Measurements from ENCODE around the gene DOK7. TPM values are rescaled to one million over a fixed set of nuclear protein-coding genes. Genes with fewer than 3 reads are reported as not detected.

Gene DOK7
- total RNA-seq, 1 experiment from 2014 or later = 9.6 TPM

DNA sequence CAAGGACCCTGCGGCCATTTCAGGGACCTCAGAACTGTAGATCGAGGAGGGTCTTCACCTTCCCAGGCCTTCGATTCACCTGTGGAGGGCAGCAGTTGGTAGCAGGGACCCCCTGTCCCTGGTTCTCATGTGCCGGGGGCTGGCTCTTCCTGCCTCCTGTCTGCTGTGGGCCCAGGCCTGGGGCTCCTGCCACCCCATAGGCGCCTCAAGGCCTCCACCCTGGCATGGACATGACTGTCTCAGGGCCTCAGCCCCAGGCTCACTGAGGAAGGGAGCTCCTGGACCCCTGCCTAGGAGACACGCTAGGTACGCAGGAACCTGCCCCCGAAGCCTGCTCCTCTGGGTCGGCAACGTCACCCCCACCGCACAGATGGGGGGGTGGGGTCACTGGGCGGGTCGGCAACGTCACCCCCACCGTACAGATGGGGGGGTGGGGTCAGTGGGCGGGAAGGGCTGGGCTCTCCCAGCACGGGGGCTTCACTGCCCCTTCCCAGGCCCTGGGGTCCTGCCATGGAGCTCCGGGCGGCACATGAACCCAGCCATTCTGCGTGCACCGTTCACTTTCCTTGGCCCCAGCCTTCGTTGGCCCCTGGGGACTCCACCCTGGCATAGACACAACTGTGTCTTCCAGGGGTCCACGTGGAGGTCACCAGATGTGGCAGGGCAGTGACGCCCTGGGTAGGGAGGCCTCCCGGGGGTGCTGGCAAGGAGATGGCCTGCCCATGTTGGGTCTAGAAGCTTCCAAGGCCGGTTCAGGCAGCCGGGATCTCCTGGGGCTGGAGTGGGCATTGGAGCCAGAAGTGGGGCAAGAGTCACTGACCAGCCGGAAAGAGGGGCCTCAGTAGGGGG is 24.9 kb upstream of the DOK7 start:
- Histone ChIP-seq H3K27me3 (no peaks in the 10 kb centered on the region), H3K4me3 (no peak overlapping the region), H3K9me3 (no peaks in the 10 kb centered on the region), H3K36me3 (no peaks in the 10 kb centered on the region)
- no peak for DNase-seq

DNA sequence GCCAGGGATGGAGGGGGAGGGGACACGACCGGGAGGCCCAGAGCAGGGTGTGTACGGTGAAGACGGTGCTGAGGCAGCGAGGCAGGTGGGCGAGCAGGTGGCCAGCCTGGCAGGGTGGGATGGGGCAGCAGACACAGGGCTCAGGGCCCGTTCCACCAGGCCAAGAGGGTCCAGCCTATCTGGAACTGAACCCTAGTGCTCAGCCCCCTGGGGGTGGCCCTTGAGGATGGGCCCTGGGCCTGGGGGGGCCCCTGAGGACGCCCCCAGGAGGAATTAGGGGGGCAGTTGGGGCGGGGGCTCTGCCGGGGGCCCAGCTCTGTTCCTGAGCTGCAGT is 24.3 kb upstream of the DOK7 start:
- Histone ChIP-seq H3K27me3 (no peaks in the 10 kb centered on the region), H3K4me3 (no peak overlapping the region), H3K9me3 (no peaks in the 10 kb centered on the region), H3K36me3 (no peaks in the 10 kb centered on the region)
- no peak for DNase-seq

DNA sequence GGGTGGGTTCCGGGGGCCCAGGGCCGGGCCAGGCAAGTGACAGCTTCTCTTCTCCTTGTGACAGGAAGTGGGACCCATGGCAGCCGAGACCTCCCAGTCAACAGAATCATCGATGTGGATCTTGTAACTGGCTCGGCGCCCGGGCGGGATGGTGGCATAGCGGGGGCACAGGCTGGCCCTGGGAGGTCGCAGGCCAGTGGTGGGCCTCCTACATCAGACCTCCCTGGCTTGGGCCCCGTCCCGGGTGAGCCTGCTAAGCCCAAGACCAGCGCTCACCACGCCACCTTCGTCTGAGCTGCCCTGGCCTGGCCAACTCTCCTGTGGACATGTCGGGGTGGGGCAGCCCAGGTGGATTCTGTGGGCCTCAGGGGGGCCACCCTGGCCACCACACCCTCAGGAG is 23.7 kb upstream of the DOK7 start:
- no peak overlapping the region for H3K4me3 ChIP-seq
- H3K36me3 ChIP-seq = no peaks in the 10 kb centered on the region
- no peak for DNase-seq
- no peaks in the 10 kb centered on the region for H3K27me3 ChIP-seq
- no peaks in the 10 kb centered on the region for H3K9me3 ChIP-seq

GRCh38 chr4:3440011-3440410 is 23.1 kb upstream of the DOK7 start:
- Histone ChIP-seq H3K4me3 (no peak overlapping the region), H3K9me3 (no peaks in the 10 kb centered on the region), H3K36me3 (no peaks in the 10 kb centered on the region), H3K27me3 (no peaks in the 10 kb centered on the region)
- DNase-seq = no peak

DNA sequence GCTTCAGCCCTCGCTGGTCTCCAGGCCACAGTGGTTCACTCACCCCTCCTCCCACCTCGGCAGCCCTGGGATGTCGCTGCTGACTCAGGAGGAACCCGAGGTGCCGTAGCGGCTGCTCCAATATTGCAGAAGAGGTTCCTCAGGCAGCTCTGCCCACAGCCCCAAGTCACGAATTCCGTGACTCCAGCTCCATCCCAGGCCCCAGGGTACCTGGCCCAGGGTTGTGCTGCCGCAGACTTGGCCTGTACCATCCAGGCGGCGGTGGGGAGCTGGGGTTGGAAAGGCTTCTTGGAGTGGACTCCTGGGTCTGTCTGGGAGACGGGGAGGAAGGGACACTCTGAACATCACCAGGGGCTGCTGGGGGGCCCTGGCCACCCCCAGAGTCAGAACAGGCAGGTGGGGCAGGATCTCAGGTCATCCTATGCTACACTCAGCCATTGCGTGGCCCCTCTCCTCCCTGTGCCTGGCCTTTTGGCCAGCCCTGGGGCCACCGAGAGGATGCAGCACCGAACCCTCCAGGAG is 22.1 kb upstream of the DOK7 start:
- no peaks in the 10 kb centered on the region for H3K27me3 ChIP-seq
- H3K9me3 ChIP-seq = no peaks in the 10 kb centered on the region
- no peak overlapping the region for H3K4me3 ChIP-seq
- DNase-seq = peak; percentile 50
- no peaks in the 10 kb centered on the region for H3K36me3 ChIP-seq

DNA sequence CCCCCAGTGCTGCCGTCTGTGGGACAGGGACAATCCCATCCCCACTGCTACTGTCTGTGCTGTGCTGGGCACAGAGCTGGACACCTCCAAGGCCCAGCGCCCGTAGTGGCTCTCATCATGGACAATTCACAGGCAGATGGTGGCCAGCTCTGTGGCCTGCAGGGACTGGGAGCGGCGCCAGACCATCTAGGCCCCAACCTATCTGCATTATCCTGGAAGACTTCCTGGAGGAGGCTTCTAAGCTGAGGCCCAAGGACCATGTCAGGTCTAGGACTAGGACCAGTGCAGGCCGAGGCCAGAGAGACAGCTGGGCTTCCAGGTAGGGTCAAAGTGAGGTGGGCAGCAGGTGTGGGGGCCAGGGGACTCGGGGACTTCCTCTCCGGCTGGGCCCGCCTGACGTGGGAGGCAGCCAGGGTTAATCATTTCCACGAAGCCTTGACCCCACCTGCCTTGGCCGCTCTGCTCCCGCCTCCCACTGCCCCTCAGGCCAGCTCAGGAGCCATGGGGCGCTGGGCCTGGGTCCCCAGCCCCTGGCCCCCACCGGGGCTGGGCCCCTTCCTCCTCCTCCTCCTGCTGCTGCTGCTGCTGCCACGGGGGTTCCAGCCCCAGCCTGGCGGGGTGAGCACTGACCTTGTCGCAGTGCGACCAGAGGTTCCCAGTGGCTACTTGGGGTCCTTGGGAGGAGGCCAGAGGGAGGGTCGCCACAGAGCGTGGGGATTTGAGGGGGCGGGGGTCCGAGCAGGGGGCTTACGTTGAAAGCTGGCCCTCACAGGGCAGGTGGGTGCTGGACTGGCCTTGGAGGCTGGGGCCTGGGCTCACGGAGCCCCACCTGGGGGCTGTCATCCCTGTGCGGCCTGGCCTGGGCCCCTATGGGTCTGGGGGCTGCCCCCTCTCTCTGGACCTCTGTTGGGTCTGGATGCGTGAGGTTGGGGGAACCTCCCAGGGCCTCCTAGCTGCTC is 21.3 kb upstream of the DOK7 start, which contains the start of gene HGFAC:
TSS of gene HGFAC (plus strand) at position 468 of the 959 bp plus-strand sequence. CDS start at position 502, 34 bp downstream.
- no peaks in the 10 kb centered on the region for H3K36me3 ChIP-seq
- DNase-seq = no peak
- H3K4me3 ChIP-seq = no peak within 1 kb of the TSS
- no peaks in the 10 kb centered on the region for H3K9me3 ChIP-seq
- H3K27me3 ChIP-seq = no peaks in the 10 kb centered on the region

GRCh38 chr4:3442460-3442958 is 20.6 kb upstream of the DOK7 start:
- no peak for DNase-seq
- Histone ChIP-seq H3K4me3 (no peak overlapping the region), H3K27me3 (no peaks in the 10 kb centered on the region)

DNA sequence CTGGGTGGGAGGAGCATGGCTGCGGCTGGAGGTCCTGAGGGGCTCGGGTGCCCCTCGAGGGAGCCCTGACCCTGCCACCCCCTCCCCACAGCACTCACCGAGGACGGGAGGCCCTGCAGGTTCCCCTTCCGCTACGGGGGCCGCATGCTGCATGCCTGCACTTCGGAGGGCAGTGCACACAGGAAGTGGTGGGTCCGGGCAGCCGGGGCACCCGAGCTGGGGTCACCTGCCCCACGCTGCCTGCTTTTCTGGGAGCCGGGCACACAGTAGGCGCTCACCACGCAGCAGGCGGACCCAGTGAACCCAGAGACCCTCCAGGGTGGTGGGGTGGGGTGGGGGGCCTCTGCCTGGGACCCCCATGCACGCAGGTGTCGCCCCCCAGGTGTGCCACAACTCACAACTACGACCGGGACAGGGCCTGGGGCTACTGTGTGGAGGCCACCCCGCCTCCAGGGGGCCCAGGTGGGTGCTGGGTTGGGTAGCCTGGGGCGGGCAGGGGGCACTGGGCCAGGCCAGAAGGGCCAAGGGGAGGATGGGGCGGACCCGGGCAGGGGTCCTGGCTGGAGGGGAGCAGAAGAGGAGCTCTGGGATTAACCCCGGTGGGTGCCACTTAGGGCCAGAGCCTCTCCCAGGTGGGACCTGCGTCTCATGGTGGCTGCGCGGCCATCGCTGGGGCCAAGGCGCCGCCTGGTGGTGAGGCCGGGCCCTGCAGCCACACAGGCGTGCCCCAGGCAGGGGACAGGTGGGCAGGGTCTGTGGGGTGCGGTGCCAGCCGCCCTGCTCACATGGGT is 20.0 kb upstream of the DOK7 start:
- Histone ChIP-seq H3K4me3 (no peak overlapping the region), H3K36me3 (no peaks in the 10 kb centered on the region), H3K27me3 (no peaks in the 10 kb centered on the region), H3K9me3 (no peaks in the 10 kb centered on the region)
- DNase-seq = peak; percentile 18

More at GRCh38 chr4:3442460-3442958, 20.6 kb upstream of the DOK7 start:
- H3K36me3 ChIP-seq = no peaks in the 10 kb centered on the region
- H3K9me3 ChIP-seq = no peaks in the 10 kb centered on the region

DNA sequence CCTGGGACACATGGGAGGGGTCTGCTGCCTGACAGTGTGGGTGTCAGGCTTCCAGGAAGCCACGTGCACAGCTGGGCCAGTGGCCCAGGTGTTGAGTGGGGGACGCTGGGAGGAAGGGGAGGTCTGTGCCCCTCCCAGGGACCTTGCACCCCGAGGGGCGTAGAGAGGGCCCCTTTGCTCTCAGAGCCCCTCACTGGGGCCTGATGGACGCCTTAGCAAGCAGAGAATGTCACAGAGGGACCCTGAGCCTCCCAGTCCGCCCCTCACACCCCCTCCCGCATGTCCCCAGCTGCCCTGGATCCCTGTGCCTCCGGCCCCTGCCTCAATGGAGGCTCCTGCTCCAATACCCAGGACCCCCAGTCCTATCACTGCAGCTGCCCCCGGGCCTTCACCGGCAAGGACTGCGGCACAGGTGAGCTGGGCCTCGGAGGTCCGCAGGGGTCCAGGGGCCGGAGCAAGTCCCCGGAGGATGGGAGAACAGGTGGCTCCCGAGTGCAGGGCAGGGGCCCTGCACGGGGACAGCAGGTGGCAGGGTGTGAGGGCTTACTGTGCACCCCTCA is 19.3 kb upstream of the DOK7 start:
- Histone ChIP-seq H3K9me3 (no peaks in the 10 kb centered on the region), H3K27me3 (no peaks in the 10 kb centered on the region), H3K36me3 (no peaks in the 10 kb centered on the region), H3K4me3 (no peak overlapping the region)
- DNase-seq = no peak

GRCh38 chr4:3444351-3445110 is 18.6 kb upstream of the DOK7 start:
- no peaks in the 10 kb centered on the region for H3K36me3 ChIP-seq
- no peaks in the 10 kb centered on the region for H3K9me3 ChIP-seq
- no peaks in the 10 kb centered on the region for H3K27me3 ChIP-seq
- DNase-seq = no peak
- H3K4me3 ChIP-seq = no peak overlapping the region

DNA sequence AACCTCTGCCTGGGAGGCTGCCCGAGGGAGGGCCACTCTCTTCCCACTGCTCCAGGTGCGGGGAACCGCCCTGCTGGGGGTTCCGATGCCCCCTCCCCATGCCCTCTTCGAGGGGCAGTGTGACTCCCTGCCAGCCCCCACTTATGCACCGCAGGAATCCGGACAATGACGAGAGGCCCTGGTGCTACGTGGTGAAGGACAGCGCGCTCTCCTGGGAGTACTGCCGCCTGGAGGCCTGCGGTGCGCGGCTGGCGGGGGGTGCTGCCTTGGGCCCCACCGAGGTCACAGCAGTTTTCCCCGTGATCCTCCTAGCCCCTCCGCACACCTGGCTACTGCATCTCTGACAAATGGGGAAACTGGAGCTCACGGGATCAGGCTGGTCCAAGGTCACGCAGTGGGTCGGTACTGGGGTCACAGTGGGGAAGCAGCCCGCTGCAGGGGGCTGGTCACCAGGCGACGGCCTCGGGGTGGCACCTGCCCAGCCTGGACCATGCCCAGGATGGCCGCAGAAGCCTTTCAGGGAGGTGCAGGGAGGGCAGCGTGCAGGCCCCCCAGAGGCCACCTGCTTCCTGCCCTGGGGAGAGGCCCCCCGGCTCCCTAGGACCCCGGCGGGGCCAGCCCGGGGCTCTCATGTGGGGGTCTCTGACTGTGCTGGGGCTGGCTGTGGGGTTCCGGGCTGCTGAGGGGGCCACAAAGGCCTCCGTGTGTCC is 17.8 kb upstream of the DOK7 start:
- Histone ChIP-seq H3K27me3 (no peaks in the 10 kb centered on the region), H3K9me3 (no peaks in the 10 kb centered on the region), H3K4me3 (no peak overlapping the region), H3K36me3 (no peaks in the 10 kb centered on the region)
- DNase-seq = no peak

DNA sequence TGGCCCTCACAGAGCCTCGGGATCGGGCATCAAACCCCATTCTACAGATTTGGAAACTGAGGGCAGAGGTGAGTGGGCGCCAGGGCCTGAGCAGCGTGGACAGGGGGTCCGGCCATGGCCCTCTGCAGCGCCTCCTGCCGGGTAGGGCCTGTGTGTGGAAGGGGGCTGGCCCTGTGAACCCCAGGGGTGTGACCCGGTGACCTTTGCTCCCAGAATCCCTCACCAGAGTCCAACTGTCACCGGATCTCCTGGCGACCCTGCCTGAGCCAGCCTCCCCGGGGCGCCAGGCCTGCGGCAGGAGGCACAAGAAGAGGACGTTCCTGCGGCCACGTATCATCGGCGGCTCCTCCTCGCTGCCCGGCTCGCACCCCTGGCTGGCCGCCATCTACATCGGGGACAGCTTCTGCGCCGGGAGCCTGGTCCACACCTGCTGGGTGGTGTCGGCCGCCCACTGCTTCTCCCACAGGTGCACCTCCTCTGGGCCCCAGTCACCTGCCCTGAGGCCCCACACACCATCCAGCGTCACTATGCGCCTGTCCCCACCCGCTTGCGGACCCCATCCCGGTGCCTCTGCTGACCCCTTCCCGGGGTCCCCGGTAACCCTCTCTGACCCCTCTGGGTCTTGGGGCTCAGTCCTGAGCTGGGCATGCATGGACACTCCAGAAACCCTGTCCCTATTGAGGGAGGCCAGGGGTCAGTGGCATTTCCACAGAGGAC is 17.1 kb upstream of the DOK7 start:
- H3K27me3 ChIP-seq = no peaks in the 10 kb centered on the region
- no peaks in the 10 kb centered on the region for H3K36me3 ChIP-seq
- no peak overlapping the region for H3K4me3 ChIP-seq
- H3K9me3 ChIP-seq = no peaks in the 10 kb centered on the region
- DNase-seq = no peak

DNA sequence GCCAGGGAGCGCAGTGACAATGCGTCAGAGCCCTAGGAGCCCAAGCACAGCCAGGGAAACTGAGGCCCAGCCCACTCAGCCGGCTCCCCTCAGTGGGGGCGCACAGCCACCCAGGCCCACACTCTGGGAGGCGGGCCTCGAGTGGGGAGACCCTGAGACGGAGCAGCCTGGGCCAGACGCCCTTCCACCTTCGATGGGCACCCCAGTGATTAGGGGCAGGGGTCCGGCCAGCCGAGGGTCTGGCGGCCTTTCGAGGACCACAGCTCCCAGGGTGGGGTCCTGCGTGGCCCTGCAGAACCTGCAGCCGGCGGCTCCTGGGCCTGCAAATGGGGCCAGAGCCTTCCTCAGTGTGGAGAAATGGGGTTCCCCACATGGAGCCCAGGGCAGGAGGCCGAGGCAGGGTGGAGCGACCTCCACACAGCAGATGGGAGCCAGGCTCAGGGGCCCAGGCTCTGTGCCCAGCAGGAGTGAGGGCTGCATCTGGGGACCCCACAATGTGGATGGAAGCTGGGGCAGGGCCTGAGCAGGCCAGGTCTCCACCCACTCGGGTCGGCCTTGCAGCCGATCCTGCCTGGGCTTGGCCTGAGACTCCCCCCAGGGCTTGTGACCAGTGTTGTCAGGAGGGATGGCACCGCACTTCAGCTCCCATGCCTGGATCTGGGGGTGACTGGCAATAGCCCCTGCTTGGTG is 16.3 kb upstream of the DOK7 start:
- Histone ChIP-seq H3K36me3 (no peaks in the 10 kb centered on the region), H3K27me3 (no peaks in the 10 kb centered on the region), H3K4me3 (no peak overlapping the region), H3K9me3 (no peaks in the 10 kb centered on the region)
- no peak for DNase-seq

Data from MG63 (cell line).